ENCODE measurements around the gene TRAP1.
"Not testable (repeated sequence)": the region's sequence is repeated elsewhere in the genome, so short reads cannot be mapped to it uniquely, and the experiment has no call there.

TRAP1 gene

DNA sequence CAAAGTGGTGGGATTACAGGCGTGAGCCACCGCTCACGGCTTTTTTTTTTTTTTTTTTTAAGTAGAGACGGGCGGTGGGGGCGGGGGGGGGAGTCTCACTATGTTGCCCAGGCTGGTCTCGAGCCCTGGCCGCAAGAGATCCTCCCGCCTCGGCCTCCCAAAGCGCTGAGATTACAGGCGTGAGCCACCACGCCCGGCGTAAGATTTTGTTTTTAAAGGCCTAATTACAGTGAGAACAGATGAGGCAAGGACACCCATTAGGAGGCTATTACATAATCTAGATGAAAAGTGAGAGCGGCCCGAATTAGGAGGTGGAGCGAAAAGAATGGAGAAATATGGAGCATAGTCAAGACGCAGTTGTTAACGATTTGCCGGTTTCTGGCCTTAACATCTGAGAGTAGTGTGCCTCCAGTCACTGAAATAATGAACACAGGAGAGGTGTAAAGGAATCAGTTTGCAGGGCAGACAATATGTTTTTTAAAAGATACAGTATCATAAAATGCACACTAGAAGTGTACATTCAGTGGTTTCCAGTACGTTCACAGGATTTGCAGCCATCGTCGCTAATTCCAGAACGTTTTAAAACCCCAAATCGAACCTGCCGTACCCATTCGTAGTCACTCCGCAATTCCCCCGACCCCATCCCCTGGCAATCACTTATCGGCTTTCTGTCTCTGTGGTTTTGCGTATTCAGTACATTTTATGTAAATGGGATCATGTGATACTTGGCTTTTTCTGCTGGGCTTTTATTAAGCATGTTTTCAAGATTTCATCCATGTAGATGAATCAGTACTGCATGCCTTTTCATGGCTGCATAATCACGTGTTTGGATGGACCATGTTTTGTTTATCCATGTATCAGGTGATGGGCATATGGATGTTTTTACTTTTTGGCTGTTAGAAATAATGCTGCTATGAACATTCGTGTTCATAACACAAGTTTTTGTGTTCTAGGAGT, 104.5 kb downstream of the TRAP1 start:
- no peak for DNase-seq (ENCODE audit: low spot score)

DNA sequence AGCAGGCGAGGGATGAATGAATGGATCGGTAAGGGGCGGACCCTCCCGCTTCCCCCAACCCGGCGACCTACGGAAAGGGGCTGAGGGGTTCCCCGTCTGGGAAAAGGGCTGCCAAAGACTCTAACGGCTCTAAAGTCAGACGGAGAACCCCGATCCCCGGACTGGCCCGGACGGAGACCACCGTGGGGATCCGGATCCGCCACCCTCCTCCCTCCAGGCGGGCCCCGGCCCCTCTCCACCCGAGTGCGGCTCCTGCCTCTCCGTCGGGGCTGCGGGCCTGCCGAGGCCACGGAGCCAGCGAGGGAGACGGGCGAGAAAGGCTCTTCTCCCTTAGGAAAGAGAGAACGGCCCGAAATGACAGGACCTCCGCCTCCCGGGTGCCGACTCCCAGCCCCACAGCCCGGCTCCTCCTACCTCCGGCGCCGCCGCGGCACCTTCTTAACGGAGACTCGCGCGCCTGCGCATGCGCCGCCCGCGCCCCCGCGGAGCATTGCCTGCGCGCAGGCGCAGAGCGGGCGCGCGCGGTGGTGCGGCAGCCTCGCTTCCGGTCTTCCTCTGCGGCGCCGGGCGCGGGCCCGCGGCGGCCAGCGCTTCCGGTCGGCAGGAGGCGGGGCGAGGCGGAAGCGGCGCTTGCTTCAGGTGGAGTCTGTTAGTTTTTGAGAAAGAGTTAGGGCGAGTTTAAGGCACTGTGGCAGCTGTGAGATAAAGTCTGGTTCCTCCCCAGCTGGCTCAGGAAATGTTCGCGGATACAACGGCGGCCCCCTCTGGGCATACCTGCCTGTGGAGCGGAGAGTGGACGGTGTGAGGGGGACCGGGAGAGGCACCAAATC, 106.0 kb downstream of the TRAP1 start, which contains the start of gene SLX4:
Gene SLX4, minus strand, starts transcription at position 461 of the 830 bp plus-strand sequence. CDS start 2,642 bp downstream, outside the sequence.
- peak; percentile 90 for DNase-seq (ENCODE audit: low spot score)

DNA sequence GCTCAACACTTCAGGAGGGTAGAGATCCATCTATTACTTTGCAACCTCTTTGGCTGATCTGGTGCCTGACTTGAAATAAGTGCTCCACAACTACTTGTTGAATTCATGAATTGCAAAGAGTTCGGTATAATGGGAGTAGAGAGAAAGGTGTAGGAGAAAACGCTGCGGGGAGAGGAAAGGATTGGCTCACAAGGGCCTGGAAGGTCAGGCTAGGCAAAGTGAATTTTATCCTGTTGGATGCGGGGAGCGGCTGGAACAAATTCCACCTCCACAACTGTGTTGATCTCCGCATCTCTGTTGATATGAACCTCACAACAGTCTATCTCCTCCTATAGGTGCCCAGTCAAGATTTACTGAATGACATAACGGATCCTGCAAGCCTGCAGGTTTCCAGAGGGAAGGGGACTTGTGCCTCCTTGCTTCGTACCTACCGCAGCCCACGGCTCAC, 106.6 kb downstream of the TRAP1 start:
- no peak for DNase-seq (ENCODE audit: low spot score)

GRCh38 chr16:3609895-3610697, 107.2 kb downstream of the TRAP1 start:
- no peak for DNase-seq (ENCODE audit: low spot score)

DNA sequence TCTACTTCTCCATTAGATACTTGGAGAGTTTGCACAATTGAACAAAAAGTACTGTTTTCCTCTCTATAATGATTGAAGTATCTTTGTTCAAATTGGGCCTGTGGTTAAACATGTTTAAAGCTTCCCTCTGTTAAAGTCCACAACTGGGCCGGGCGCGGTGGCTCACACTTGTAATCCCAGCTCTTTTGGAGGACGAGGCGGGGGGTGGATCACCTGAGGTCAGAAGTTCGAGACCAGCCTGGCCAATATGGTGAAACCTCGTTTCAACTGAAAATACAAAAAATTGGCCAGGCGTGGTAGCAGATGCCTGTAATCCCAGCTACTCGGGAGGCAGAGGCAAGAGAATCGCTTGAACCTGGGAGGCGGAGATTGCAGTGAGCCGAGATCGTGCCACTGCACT, 108.3 kb downstream of the TRAP1 start:
- not testable (repeated sequence) for DNase-seq (ENCODE audit: low spot score)

- no peak for DNase-seq (ENCODE audit: low spot score)
These were observed 109.3 kb downstream of the TRAP1 start for GRCh38 chr16:3608069-3608468.

Data from SK-N-DZ (cell line).